Nephron progenitor cell (in vitro differentiated cells): ENCODE data around the gene CYP2E1.
"Not testable (repeated sequence)": the region's sequence is repeated elsewhere in the genome, so short reads cannot be mapped to it uniquely, and the experiment has no call there.

Experiments
- DNase-seq: peaks from one replicate; pipeline ENCODE4 v3.0.0; 2021
- H3K27ac Mint-ChIP-seq: 2 replicates; pipeline ENCODE4 v1.8.0; 2021; ENCODE audit warnings: mild to moderate bottlenecking, moderate library complexity, mixed read lengths
- H3K27me3 Mint-ChIP-seq: 2 replicates; pipeline ENCODE4 v1.8.0; 2021; ENCODE audit warnings: mild to moderate bottlenecking, low read depth, mixed read lengths; ENCODE audit not compliant: poor library complexity
- H3K36me3 Mint-ChIP-seq: 2 replicates; pipeline ENCODE4 v1.8.0; 2021; ENCODE audit warnings: low read depth, mixed read lengths
- H3K4me1 Mint-ChIP-seq: 2 replicates; pipeline ENCODE4 v1.8.0; 2021; ENCODE audit warnings: mixed read lengths
- H3K4me3 Mint-ChIP-seq: 2 replicates; pipeline ENCODE4 v1.8.0; 2021; ENCODE audit warnings: mild to moderate bottlenecking, moderate library complexity, mixed read lengths
- H3K9me3 Mint-ChIP-seq: 2 replicates; pipeline ENCODE4 v1.8.0; 2021; ENCODE audit warnings: mild to moderate bottlenecking, moderate library complexity, mixed read lengths
- TF ChIP-seq, protein P1 (sequence below): fragments of 200-600 bp; sonication (generic); IDR thresholded peaks from 2 replicates; pipeline ENCODE4 v1.5.0; 2021; ENCODE audit warnings: antibody characterized with exemption

The CYP2E1 gene

GRCh38 chr10:133489816-133490588 is 37.2 kb upstream of the CYP2E1 start:
- no peaks in the 10 kb centered on the region for H3K4me1 Mint-ChIP-seq
- no peaks in the 10 kb centered on the region for H3K36me3 Mint-ChIP-seq
- H3K27ac Mint-ChIP-seq = no peak overlapping the region
- DNase-seq = no peak
- peaks cover 17% of the 10 kb centered on the region for H3K27me3 Mint-ChIP-seq
- peaks cover 70% of the 10 kb centered on the region for H3K9me3 Mint-ChIP-seq
- TF ChIP-seq, protein P1, sequence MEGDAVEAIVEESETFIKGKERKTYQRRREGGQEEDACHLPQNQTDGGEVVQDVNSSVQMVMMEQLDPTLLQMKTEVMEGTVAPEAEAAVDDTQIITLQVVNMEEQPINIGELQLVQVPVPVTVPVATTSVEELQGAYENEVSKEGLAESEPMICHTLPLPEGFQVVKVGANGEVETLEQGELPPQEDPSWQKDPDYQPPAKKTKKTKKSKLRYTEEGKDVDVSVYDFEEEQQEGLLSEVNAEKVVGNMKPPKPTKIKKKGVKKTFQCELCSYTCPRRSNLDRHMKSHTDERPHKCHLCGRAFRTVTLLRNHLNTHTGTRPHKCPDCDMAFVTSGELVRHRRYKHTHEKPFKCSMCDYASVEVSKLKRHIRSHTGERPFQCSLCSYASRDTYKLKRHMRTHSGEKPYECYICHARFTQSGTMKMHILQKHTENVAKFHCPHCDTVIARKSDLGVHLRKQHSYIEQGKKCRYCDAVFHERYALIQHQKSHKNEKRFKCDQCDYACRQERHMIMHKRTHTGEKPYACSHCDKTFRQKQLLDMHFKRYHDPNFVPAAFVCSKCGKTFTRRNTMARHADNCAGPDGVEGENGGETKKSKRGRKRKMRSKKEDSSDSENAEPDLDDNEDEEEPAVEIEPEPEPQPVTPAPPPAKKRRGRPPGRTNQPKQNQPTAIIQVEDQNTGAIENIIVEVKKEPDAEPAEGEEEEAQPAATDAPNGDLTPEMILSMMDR = no peak
- no peak overlapping the region for H3K4me3 Mint-ChIP-seq

- H3K9me3 Mint-ChIP-seq = peaks cover 70% of the 10 kb centered on the region
- not testable (repeated sequence) for H3K4me1 Mint-ChIP-seq
Measured at GRCh38 chr10:133493562-133493961, 33.6 kb upstream of the CYP2E1 start.

GRCh38 chr10:133497363-133497762 is 29.8 kb upstream of the CYP2E1 start:
- TF ChIP-seq, protein P1 = peak; percentile 25
- Mint-ChIP-seq H3K36me3 (peaks cover 13% of the 10 kb centered on the region), H3K9me3 (peaks cover 83% of the 10 kb centered on the region)
- not testable (repeated sequence) for H3K4me1 Mint-ChIP-seq, DNase-seq, H3K4me3 Mint-ChIP-seq, H3K27me3 Mint-ChIP-seq, H3K27ac Mint-ChIP-seq

More at GRCh38 chr10:133493562-133493961, 33.6 kb upstream of the CYP2E1 start:
- DNase-seq, H3K4me3 Mint-ChIP-seq, H3K27me3 Mint-ChIP-seq, H3K27ac Mint-ChIP-seq, H3K36me3 Mint-ChIP-seq: not testable (repeated sequence)

- H3K27me3 Mint-ChIP-seq, H3K4me3 Mint-ChIP-seq, DNase-seq, H3K4me1 Mint-ChIP-seq, H3K27ac Mint-ChIP-seq: not testable (repeated sequence)
- H3K9me3 Mint-ChIP-seq = peaks cover 74% of the 10 kb centered on the region
- H3K36me3 Mint-ChIP-seq = peaks cover 13% of the 10 kb centered on the region
Measured at GRCh38 chr10:133499176-133499575, 28.0 kb upstream of the CYP2E1 start.

DNA sequence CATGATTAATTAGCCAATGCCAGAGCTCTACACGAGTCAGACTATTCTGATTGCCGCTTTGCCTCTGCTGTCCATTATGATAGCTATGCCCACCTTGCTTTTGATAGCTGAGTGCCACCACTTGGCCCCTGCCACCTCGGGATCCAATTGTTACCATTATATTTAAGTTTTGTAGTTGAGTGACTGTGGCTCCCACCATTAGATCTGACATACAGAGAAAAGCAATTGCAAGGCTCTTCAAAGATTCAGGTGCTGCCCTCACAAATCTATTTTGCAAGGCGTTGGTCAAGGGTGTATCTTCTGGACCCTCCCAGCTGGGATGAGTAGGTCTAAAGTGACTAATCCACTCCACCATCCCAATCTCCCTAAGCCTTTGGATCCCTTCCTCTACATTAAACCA is 26.3 kb upstream of the CYP2E1 start:
- H3K27ac Mint-ChIP-seq, H3K4me3 Mint-ChIP-seq, DNase-seq, H3K4me1 Mint-ChIP-seq, H3K27me3 Mint-ChIP-seq: not testable (repeated sequence)
- H3K9me3 Mint-ChIP-seq = peaks cover 69% of the 10 kb centered on the region
- peaks cover 13% of the 10 kb centered on the region for H3K36me3 Mint-ChIP-seq

DNA sequence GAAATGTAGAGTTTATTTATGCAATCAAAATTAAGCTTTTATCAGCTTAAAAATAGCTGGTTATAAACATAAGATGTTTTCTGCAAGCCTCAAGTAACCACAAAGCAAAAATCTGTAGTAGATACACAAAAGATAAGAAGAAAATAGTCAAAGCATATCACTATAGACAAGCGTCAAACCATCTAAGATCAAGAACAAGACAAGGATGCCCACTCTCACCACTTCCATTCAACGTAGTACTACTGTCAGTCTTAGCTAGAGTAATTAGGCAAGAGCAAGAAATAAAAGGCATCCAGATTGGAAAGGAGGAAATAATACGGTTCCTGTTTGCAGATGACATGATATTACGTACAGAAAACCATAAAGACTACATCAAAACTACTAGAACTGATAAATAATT is 17.5 kb upstream of the CYP2E1 start:
- Mint-ChIP-seq H3K27ac (no peak overlapping the region), H3K36me3 (no peaks in the 10 kb centered on the region), H3K9me3 (peaks cover 67% of the 10 kb centered on the region), H3K4me3 (no peak overlapping the region), H3K4me1 (no peaks in the 10 kb centered on the region), H3K27me3 (peaks cover 3% of the 10 kb centered on the region)
- TF ChIP-seq, protein P1 = no peak
- DNase-seq = no peak

DNA sequence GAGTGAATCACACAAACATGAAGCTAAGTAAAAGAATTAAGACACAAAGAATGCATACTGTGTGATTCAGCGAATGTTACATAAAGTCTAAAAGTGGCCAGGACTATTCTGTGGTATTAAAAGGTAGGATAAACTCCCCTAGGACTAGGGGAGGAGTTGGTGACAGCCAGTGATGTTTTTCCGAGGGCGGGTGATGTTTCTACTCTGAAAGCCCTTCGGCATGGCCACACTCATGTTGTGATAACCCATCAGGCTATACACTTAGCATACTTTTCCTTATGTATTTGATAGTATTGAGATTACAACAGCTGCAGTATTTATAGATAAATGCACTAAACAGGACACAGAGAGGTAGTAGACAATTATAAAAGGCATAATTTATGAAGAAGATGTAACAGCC is 15.8 kb upstream of the CYP2E1 start:
- H3K27ac Mint-ChIP-seq = no peak overlapping the region
- H3K27me3 Mint-ChIP-seq = peaks cover 6% of the 10 kb centered on the region
- H3K36me3 Mint-ChIP-seq = no peaks in the 10 kb centered on the region
- TF ChIP-seq, protein P1 = no peak
- no peaks in the 10 kb centered on the region for H3K4me1 Mint-ChIP-seq
- no peak overlapping the region for H3K4me3 Mint-ChIP-seq
- no peak for DNase-seq
- H3K9me3 Mint-ChIP-seq = peaks cover 64% of the 10 kb centered on the region
